SK-N-MC (cell line): ENCODE data around the gene POC1A.

Experiments used
- EZH2 ChIP-seq: fragments of 200-600 bp; sonication (generic); IDR thresholded peaks from one replicate; pipeline ENCODE4 v1.6.1; 2017; ENCODE audit warnings: antibody characterized with exemption
- POLR2AphosphoS5 ChIP-seq: IDR thresholded peaks from 2 replicates; pipeline ENCODE4 v1.6.1; 2012; ENCODE audit warnings: mild to moderate bottlenecking, low read depth, low read length, borderline replicate concordance

DNA sequence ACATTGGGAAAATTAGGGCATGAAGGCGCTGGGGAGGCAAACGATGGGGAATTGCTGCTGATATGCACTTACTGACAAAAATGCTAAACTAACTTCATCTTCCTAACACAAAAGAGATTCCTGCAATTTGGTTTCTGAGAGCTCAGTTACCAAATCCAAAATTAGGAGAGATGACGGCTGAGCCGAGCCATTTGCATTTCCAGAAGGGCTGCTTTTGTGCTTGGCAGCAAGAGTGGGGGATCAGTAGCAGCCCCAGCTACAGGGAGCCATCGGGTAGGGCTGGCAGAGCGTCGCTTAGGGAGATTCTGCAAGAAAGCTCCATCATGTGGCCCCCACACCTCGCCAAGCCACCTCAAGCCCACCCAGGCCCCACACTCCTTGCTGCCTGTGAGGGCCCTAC lies 81.8 kb downstream of the POC1A start:
- TF ChIP-seq EZH2 (no peak), POLR2AphosphoS5 (no peak)
